ENCODE measurements around the gene HBA1. TPM values are rescaled to one million over a fixed set of nuclear protein-coding genes. Genes with fewer than 3 reads are reported as not detected.

The HBA1 gene
- total and polyA plus RNA-seq, 9 of the 15 experiments (the other 6 are each of a cell fraction or from before 2014, with no cell fraction given) = 128 to 2,388 (median 380) TPM

GRCh38 chr16:154217-155030 lies 22.1 kb upstream of the HBA1 start (continued):
- TF ChIP-seq ZNF518B (CRISPR knock-in tag; IDR thresholded peaks at IDR 0.05) (no peak), KHSRP (IDR thresholded peaks at IDR 0.05) (no peak), CBX8 (IDR thresholded peaks at IDR 0.05; ENCODE audit: borderline replicate concordance, extremely low read depth, low read depth, low read length, poor library complexity, severe bottlenecking) (no peak), ZNF12 (CRISPR knock-in tag; IDR thresholded peaks at IDR 0.05) (no peak), PRPF4 (IDR thresholded peaks at IDR 0.05; ENCODE audit: insufficient read depth, low read depth, low read length, poor library complexity, severe bottlenecking) (no peak), MECOM (CRISPR knock-in tag; IDR thresholded peaks at IDR 0.05) (no peak), NR4A1 (CRISPR knock-in tag; IDR thresholded peaks at IDR 0.05) (peak; percentile 80; the same call in 1 of the 2 replicates), NR4A1 (tag; IDR thresholded peaks at IDR 0.05) (peak; percentile 50; the same call in 1 of the 2 replicates), ZNF592 (IDR thresholded peaks at IDR 0.05) (0 out of 2 replicates have a peak, but pooled peaks have one; percentile 22), POLR3G (IDR thresholded peaks at IDR 0.05; ENCODE audit: extremely low read depth, insufficient read length, insufficient replicate concordance) (no peak), U2AF1 (optimal IDR thresholded peaks at IDR 0.05; ENCODE audit: low read depth, low read length) (no peak), ZNF280A (IDR thresholded peaks at IDR 0.05; ENCODE audit: low read depth, partially characterized antibody) (no peak), CXXC5 (CRISPR knock-in tag; IDR thresholded peaks at IDR 0.05) (peak; percentile 52), ZNF512 (tag; IDR thresholded peaks at IDR 0.05) (no peak), RAD51 (IDR thresholded peaks at IDR 0.05; ENCODE audit: borderline replicate concordance, low read depth) (no peak), HMG20B (CRISPR knock-in tag; IDR thresholded peaks at IDR 0.05) (no peak)
